Melanocyte of skin (primary cell): ENCODE results near the gene PET100. TPM values are rescaled to one million over a fixed set of nuclear protein-coding genes. Genes with fewer than 3 reads are reported as not detected.

Experiments
- small RNA-seq, 2 donors: library from RNA; depleted of rRNA; stranded (forward); fragments of <200 nt; gene quantifications; one replicate each; pipeline ENCODE3, GENCODE V24; 2012
- total RNA-seq, 2 donors: library from RNA; depleted of rRNA; stranded (reverse); fragments of >200 nt; gene quantifications; 2 replicates each; pipeline ENCODE4 v1.2.3, GENCODE V29; 2012

Gene PET100, protein sequence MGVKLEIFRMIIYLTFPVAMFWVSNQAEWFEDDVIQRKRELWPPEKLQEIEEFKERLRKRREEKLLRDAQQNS
- total RNA-seq: 10 to 100 TPM in 1 of 2 donors, 1 to 10 TPM in 1; 9.3 to 11.7 TPM

DNA sequence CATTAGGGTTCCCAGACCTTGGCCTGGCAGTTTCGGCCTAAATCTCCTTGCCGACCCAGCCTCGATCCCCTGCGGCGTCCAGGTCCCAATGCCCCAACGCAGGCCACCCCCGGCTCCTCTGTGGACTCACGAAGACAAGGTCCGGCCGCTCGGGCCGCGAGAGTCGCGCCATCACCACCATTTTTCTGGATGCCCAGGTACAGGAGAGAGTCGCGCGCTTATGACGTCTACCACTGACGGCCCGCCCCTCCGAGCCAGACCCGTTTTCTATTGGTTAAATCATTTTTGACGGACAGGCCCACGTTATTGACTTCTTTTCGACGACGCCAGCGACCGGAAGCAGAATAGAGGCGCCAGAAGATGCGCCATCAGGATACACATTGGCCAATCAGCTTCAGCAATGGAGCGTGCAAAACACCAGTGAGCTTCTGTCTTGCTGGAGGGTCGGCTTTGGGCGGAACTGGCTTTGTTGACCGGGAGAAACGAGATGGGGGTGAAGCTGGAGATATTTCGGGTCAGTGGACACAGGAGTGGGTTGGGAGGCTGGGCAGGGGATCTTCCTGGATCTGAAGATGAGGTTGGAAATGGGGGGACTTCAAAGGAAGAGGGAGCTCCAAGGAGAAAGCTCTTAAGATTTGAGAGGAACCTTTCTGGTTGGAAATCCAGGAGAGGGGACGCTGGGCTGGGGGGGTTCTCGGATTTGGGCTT lies at the start of gene PET100, which contains the start of gene XAB2:
PET100 (plus strand) TSS at position 447 of the 708 bp plus-strand sequence; CDS start at position 488, 41 bp downstream.
XAB2 (minus strand) TSS at position 199 of the 708 bp plus-strand sequence; CDS start at position 181, 18 bp downstream.

DNA sequence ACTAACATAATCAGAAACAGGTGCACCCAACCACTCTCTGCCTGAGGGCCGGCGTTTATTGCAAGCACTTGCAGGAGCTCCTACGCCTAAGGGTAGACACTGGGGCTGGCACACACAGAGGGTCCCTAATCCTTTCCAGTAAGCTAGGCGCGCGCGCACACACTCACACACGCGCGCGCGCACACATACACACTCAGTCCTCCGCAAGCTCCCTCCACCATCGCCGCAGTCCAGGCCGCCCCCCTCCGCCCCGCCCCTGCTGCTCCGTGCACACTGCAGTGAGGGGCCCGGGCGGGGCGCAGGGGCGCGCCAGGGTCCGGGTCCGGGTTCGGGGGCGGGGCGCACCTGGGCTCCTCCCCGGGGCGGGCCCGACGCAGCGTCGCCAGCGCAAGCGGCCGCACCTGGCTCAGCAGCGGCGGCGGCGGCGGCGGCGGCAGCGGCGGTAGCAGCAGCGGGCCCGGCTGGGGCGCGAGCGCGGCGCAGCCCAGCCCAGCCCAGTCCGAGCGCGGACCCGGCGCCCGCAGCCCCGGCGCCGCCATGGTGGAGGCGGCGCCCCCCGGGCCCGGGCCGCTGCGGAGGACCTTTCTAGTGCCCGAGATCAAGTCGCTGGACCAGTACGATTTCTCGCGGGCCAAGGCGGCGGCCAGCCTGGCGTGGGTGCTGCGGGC lies 34.0 kb upstream of the PET100 start, which contains the start of gene CAMSAP3:
CAMSAP3 (plus strand) TSS at position 398 of the 668 bp plus-strand sequence; CDS start at position 538, 140 bp downstream.

DNA sequence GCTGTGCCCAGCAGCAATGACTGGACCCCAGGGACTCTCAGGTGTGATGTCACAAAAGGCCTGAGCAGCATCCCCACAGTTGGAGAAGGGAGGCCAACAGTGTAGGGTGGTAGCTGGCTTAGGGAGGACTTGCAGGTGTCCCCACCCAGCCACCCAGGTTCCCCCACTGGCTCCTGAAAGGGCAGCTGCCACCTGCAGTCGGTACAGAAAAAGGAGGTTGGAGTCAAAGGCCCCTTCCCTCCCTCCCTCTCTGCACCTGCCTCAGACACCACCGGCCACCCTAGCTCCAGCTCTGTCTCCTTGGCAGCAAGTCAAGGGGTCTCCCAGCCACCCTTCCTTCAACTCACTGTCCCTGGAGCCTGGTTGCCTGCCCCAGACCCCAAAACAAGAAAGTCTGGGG lies 4.1 kb downstream of the PET100 start, which contains the start of gene PCP2:
PCP2 (minus strand) TSS at position 22 of the 400 bp plus-strand sequence. CDS start 262 bp downstream, outside the sequence.

DNA sequence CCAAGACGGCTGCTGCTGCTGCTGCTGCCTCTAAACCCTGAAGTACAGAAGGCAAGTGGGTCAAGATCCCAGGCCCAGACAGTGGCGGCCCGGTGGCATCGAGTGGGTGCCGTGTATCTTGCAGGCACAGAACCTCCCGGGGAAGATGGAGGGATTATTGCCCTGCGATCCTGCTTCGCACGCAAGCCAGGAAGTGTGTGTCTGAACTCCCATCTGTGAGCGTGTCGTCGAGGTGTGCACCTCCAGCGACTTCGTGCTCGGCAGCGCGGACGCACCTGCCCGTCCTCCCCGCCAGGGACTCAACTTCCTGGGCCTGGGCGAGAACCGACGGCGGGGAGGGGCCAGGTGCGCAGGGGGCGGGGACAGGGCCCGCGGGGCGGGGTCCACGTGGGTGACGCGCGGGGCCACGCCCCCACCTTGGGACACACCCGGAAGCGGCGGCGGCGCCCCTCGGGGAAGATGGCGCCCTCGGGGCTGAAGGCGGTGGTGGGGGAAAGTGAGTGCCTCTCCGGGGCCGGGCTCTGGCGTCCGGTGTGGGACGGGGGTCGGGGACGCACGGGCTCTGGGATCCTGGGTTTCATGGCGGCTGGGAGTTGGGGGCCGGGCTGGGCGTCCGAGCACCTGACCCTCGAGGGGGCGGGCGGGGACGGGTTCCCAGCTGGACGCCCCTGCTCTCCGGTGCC lies 7.2 kb downstream of the PET100 start, which contains the start of gene STXBP2:
STXBP2 (plus strand) TSS at position 420 of the 683 bp plus-strand sequence; CDS start at position 460, 40 bp downstream.

DNA sequence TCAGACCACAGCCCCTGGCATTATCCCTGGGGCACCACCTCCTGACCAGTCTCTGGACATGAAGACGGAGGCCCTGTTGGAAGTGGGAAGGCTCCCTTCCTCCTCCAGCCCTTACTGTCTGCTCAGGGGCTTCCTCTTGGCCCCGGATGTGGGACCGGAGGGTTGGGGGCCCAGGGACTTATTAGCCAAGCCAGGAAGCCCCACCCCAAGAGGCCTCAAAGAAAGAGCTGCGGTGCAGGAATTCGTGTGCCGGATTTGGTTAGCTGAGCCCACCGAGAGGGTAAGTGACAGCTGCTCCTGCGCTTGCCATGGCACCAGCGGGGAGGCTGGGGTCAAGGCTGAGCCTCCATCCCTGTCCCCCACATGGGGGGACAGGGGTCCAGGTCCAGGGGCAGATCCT lies 39.2 kb downstream of the PET100 start, which contains the start of gene RETN:
RETN (plus strand) TSS at position 208 of the 400 bp plus-strand sequence. CDS start 278 bp downstream, outside the sequence.

DNA sequence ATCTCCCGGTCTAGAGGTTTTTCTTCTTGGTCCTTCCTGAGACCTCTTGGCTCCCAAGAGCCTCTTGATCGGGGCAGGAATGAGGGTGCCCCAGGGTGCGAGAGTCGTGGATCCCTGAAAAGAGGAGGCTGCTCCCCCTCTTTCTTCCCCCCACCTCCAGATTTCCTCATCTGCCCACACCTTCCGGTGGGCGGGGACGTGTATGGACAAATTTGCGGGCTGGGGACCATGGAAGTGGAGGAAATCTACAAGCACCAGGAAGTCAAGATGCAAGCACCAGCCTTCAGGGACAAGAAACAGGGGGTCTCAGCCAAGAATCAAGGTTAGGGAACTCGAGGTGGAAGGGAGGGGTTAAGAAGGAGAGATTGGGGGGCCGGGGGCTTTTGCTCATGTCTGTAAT lies 47.3 kb downstream of the PET100 start, which contains the start of gene MCEMP1:
MCEMP1 (plus strand) TSS at position 237 of the 400 bp plus-strand sequence; CDS start at position 268, 31 bp downstream.

DNA sequence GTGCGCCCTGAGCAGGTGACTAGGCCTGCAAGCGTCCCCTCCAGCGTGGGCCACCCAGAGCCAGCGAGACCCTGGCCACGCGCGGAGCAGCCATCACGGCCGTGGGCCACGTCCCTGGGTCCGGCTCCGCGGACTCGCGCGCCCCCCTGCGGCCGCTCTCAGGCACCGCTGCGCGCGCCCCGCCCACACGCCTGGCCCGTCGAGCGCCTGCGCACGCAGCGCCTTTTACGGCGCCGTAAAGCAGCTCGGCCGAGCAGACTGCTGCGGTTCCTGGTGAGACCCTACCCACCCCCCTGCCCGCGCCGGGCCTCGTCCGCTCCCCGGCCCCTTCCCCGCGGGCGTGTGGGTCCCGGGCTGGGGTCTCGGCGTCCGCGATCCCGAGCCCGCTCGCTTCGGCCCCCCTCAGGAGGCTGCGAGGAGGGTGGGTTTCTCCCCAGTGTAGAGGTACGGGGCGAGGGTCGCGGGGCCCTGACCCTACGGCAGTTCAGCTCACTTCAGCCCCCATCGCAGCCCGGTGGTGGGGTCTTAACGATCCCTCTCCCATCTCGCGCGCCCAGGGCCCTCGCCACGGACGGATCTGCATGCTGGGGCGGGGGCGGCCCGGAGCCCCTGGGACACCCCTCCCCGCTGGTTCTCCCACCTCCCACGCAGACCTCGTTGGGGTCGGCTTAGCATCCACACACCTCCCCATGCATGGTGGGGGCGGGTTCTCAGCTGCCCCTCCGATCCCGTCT lies 51.2 kb downstream of the PET100 start, which contains the start of gene TRAPPC5:
TRAPPC5 (plus strand) TSS at position 228 of the 734 bp plus-strand sequence. CDS start 1,421 bp downstream, outside the sequence.

Small RNA genes within 50 kb of the gene (small RNA-seq; reads per million reads assigned to genes)
- 0 reads per million in 2 donors for gene MIR6792

Other genes with a start within 250 kb of the PET100 start
- gene PEX11G, start 140.8 kb upstream of the PET100 start, total RNA-seq: 1 to 10 TPM; 2.7 to 4.5 TPM
- gene ZNF358, start 113.7 kb upstream of the PET100 start, total RNA-seq: 10 to 100 TPM; 15.7 to 22.0 TPM
- gene MCOLN1, start 107.2 kb upstream of the PET100 start, total RNA-seq: 10 to 100 TPM; 16.0 to 23.7 TPM
- 10 to 100 TPM; 82.6 to 88.2 TPM for gene PNPLA6, start 94.1 kb upstream of the PET100 start, total RNA-seq
- gene CAMSAP3, start 33.9 kb upstream of the PET100 start, total RNA-seq: under 1 TPM in 1 of 2 donors, not detected in 1; under 0.01 TPM
- gene XAB2, start 248 bp upstream of the PET100 start, total RNA-seq: 10 to 100 TPM; 36.5 to 46.6 TPM
- gene PCP2, start 3.9 kb downstream of the PET100 start, total RNA-seq: not detected
- gene STXBP2, start 7.3 kb downstream of the PET100 start, total RNA-seq: 10 to 100 TPM in 1 of 2 donors, 1 to 10 TPM in 1; 9.6 to 37.3 TPM
- gene RETN, start 39.3 kb downstream of the PET100 start, total RNA-seq: not detected
- not detected for gene MCEMP1, start 47.3 kb downstream of the PET100 start, total RNA-seq
- gene TRAPPC5, start 51.0 kb downstream of the PET100 start, total RNA-seq: 10 to 100 TPM; 17.2 to 19.3 TPM
- gene FCER2, start 72.3 kb downstream of the PET100 start, total RNA-seq: not detected
- gene CLEC4G, start 102.3 kb downstream of the PET100 start, total RNA-seq: not detected
- gene CD209, start 117.7 kb downstream of the PET100 start, total RNA-seq: not detected
- not detected for gene CLEC4M, start 133.4 kb downstream of the PET100 start, total RNA-seq
- 10 to 100 TPM; 11.3 to 18.9 TPM for gene EVI5L, start 200.4 kb downstream of the PET100 start, total RNA-seq
- not detected for gene PRR36, start 244.6 kb downstream of the PET100 start, total RNA-seq